ENCODE measurements around the gene PAXX. TPM values are rescaled to one million over a fixed set of nuclear protein-coding genes. Genes with fewer than 3 reads are reported as not detected.

PAXX gene
- total and polyA plus RNA-seq, 2 donors (not counting 1 experiment from before 2014, with no cell fraction given) = 74.8 to 167 TPM

- Histone ChIP-seq H3K27ac (ENCODE audit: low read length in 2 of 2) (no peak overlapping the region), H3K27me3 (replicated peaks in 1 of 4; ENCODE audit: control extremely low read depth in 1 of 4, control insufficient read depth in 3 of 4, insufficient read depth in 4 of 4, low read length in 3 of 4) (peaks cover 0 to 7% (median under 1%) of the 10 kb centered on the region in 4 experiments), H3K79me2 (ENCODE audit: control insufficient read depth, insufficient read depth, low read length) (no peaks in the 10 kb centered on the region), H3K4me3 (ENCODE audit: control extremely low read depth in 1 of 5, extremely low read depth in 1 of 5, insufficient read depth in 1 of 5, low read depth in 2 of 5, low read length in 4 of 5) (no peak overlapping the region), H3K36me3 (replicated peaks in 1 of 2; ENCODE audit: control extremely low read depth in 1 of 2, control insufficient read depth in 1 of 2, extremely low read depth in 1 of 2, insufficient read depth in 2 of 2, low read length in 1 of 2) (no peaks in the 10 kb centered on the region), H3K4me2 (replicated peaks; ENCODE audit: low read depth, low read length, poor library complexity, severe bottlenecking) (no peak overlapping the region), H3K9ac (ENCODE audit: low read length) (no peak overlapping the region), H3K9me3 (ENCODE audit: control extremely low read depth in 1 of 3, control insufficient read depth in 2 of 3, insufficient read depth in 1 of 3, low read length in 2 of 3) (peaks cover 0 to 2% (median 0%) of the 10 kb centered on the region in 3 donors), H2AFZ (ENCODE audit: insufficient read depth, low read depth, low read length, poor library complexity, severe bottlenecking) (no peak overlapping the region), H3K4me1 (ENCODE audit: control insufficient read depth in 2 of 2, insufficient read depth in 2 of 2, low read length in 2 of 2) (peaks cover 5 to 10% of the 10 kb centered on the region in 2 donors), H4K20me1 (ENCODE audit: control insufficient read depth, insufficient read depth, low read length, poor library complexity, severe bottlenecking) (no peaks in the 10 kb centered on the region)
- WGBS (ENCODE audit: insufficient coverage) = 81% methylated on average over 21 of the region's 23 CpGs
- H3K9me3 Mint-ChIP-seq (ENCODE audit: insufficient read depth) = no peaks in the 10 kb centered on the region
- POLR2A ChIA-PET = no interaction called here
- TF ChIP-seq EZH2 (IDR thresholded peaks at IDR 0.05; ENCODE audit: borderline replicate concordance, insufficient read depth, low read depth, low read length, poor library complexity, severe bottlenecking) (no peak), CTCF (IDR thresholded peaks at IDR 0.05) (no peak)
- H3K27me3 Mint-ChIP-seq = peaks cover 5% of the 10 kb centered on the region
- intact Hi-C loops (cut with micrococcal nuclease) = no loop called here
- CTCF ChIA-PET = interaction anchor here (0.8 kb wide), 1 partner anchor 71 kb away, joined by 3 read pairs; the partner anchor contains the start of gene FUT7
- no peak for ATAC-seq (ENCODE audit: low read depth)
- DNase-seq = no peak
- H3K4me1 Mint-ChIP-seq = peaks cover 11% of the 10 kb centered on the region
- H3K27ac Mint-ChIP-seq = no peak overlapping the region
- no peak overlapping the region for H3K4me3 Mint-ChIP-seq
Observed at GRCh38 chr9:136961279-136962065, 30.8 kb upstream of the PAXX start.

DNA sequence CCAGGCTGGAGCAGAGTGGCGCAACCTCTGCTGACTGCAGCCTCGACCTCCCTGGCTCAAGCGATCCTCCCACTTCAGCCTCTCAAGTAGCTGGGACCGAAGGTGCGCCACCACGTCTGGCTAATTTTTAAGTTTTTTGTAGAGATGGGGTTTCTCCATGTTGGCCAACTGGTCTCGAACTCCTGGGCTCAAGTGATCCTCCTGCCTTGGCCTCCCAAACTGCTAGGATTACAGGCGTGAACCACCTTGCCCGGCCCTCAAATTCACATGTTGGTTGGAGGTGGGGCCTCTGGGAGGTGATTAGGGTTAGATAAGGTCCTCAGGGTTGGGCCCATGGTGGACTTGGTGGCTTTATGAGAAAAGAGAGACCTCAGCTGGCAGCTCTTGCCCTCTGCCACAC lies 30.1 kb upstream of the PAXX start:
- Histone ChIP-seq H2AFZ (ENCODE audit: insufficient read depth, low read depth, low read length, poor library complexity, severe bottlenecking) (no peak overlapping the region), H3K9ac (ENCODE audit: low read length) (no peak overlapping the region), H3K4me3 (ENCODE audit: control extremely low read depth in 1 of 5, extremely low read depth in 1 of 5, insufficient read depth in 1 of 5, low read depth in 2 of 5, low read length in 4 of 5) (no peak overlapping the region), H4K20me1 (ENCODE audit: control insufficient read depth, insufficient read depth, low read length, poor library complexity, severe bottlenecking) (no peaks in the 10 kb centered on the region), H3K36me3 (replicated peaks in 1 of 2; ENCODE audit: control extremely low read depth in 1 of 2, control insufficient read depth in 1 of 2, extremely low read depth in 1 of 2, insufficient read depth in 2 of 2, low read length in 1 of 2) (no peaks in the 10 kb centered on the region), H3K4me1 (ENCODE audit: control insufficient read depth in 2 of 2, insufficient read depth in 2 of 2, low read length in 2 of 2) (peaks cover 5 to 10% of the 10 kb centered on the region in 2 donors), H3K27me3 (replicated peaks in 1 of 4; ENCODE audit: control extremely low read depth in 1 of 4, control insufficient read depth in 3 of 4, insufficient read depth in 4 of 4, low read length in 3 of 4) (peaks cover 0 to 7% (median under 1%) of the 10 kb centered on the region in 4 experiments), H3K9me3 (ENCODE audit: control extremely low read depth in 1 of 3, control insufficient read depth in 2 of 3, insufficient read depth in 1 of 3, low read length in 2 of 3) (peaks cover 0 to 2% (median 0%) of the 10 kb centered on the region in 3 donors), H3K79me2 (ENCODE audit: control insufficient read depth, insufficient read depth, low read length) (no peaks in the 10 kb centered on the region), H3K27ac (ENCODE audit: low read length in 2 of 2) (no peak overlapping the region), H3K4me2 (replicated peaks; ENCODE audit: low read depth, low read length, poor library complexity, severe bottlenecking) (no peak overlapping the region)
- Mint-ChIP-seq H3K27me3 (peaks cover 5% of the 10 kb centered on the region), H3K4me1 (peaks cover 11% of the 10 kb centered on the region), H3K4me3 (no peak overlapping the region), H3K27ac (no peak overlapping the region), H3K9me3 (ENCODE audit: insufficient read depth) (no peaks in the 10 kb centered on the region)
- DNase-seq (no peak), ATAC-seq (ENCODE audit: low read depth) (no peak)
- POLR2A ChIA-PET = no interaction called here
- intact Hi-C loops (cut with micrococcal nuclease) = no loop called here
- TF ChIP-seq EZH2 (IDR thresholded peaks at IDR 0.05; ENCODE audit: borderline replicate concordance, insufficient read depth, low read depth, low read length, poor library complexity, severe bottlenecking) = no peak
- no peak for TF ChIP-seq CTCF (IDR thresholded peaks at IDR 0.05)
- 95% methylated on average over 7 of the region's 9 CpGs for WGBS (ENCODE audit: insufficient coverage)
- CTCF ChIA-PET = interaction anchor here (0.8 kb wide), 1 partner anchor 70 kb away, joined by 3 read pairs; the partner anchor contains the start of gene FUT7
